ENCODE data around the gene CHAC2.
"Not testable (repeated sequence)": the region's sequence is repeated elsewhere in the genome, so short reads cannot be mapped to it uniquely, and the experiment has no call there.

CHAC2 gene

GRCh38 chr2:53767405-53768241, at the start of gene CHAC2:
Gene CHAC2, plus strand, starts transcription at chr2:53767804. Its CDS starts 83 bp downstream, at chr2:53767887.
- CTCF ChIA-PET = interaction anchor here (0.6 to 1.1 kb wide), 2 partner anchors 42 to 1439 kb away, joined by 3 read pairs; no protein-coding TSS in a partner anchor

GRCh38 chr2:53720944-53721343, 46.7 kb upstream of the CHAC2 start:
- POLR2A ChIA-PET; CTCF ChIA-PET; DNase-seq (ENCODE audit: extremely low spot score): not testable (repeated sequence)

More at GRCh38 chr2:53767405-53768241, at the start of gene CHAC2:
- POLR2A ChIA-PET = interaction anchor here (0.7 to 2.6 kb wide), 8 partner anchors 9 to 181 kb away, joined by 3 to 23 read pairs (median 6); partner anchors contain the start of genes ASB3 and ERLEC1
- TF ChIP-seq FOXM1 (IDR thresholded peaks at IDR 0.05; ENCODE audit: borderline replicate concordance) (no peak), L3MBTL2 (conservative IDR thresholded peaks at IDR 0.05) (peak; percentile 61), PKNOX1 (IDR thresholded peaks at IDR 0.05) (peak; percentile 42; the same call in 1 of the 2 replicates), ELF4 (IDR thresholded peaks at IDR 0.05) (peak; percentile 12; the same call in 1 of the 2 replicates), SUZ12 (IDR thresholded peaks at IDR 0.05) (peak; percentile 45; the same call in 1 of the 2 replicates), ZNF384 (IDR thresholded peaks at IDR 0.05) (no peak)
- peak; percentile 81 for DNase-seq (ENCODE audit: extremely low spot score)

GRCh38 chr2:53724536-53724935, 43.1 kb upstream of the CHAC2 start:
- CTCF ChIA-PET = no interaction called here
- no peak for DNase-seq (ENCODE audit: extremely low spot score)
- TF ChIP-seq ZNF384 (IDR thresholded peaks at IDR 0.05) (no peak), TARDBP (IDR thresholded peaks at IDR 0.05) (no peak), BHLHE40 (IDR thresholded peaks at IDR 0.05; ENCODE audit: borderline replicate concordance) (no peak), L3MBTL2 (conservative IDR thresholded peaks at IDR 0.05) (no peak), NFRKB (IDR thresholded peaks at IDR 0.05) (no peak), LEF1 (IDR thresholded peaks at IDR 0.05; ENCODE audit: borderline replicate concordance) (no peak), SP1 (IDR thresholded peaks at IDR 0.05) (no peak), FOXK2 (IDR thresholded peaks at IDR 0.05) (no peak), SUZ12 (IDR thresholded peaks at IDR 0.05) (no peak), CTBP1 (IDR thresholded peaks at IDR 0.05; ENCODE audit: borderline replicate concordance) (no peak), ELF4 (IDR thresholded peaks at IDR 0.05) (no peak)
- POLR2A ChIA-PET = no interaction called here

- no peak for TF ChIP-seq BHLHE40 (IDR thresholded peaks at IDR 0.05; ENCODE audit: borderline replicate concordance)
- TF ChIP-seq ELF4 (IDR thresholded peaks at IDR 0.05) = no peak
- TF ChIP-seq LEF1 (IDR thresholded peaks at IDR 0.05; ENCODE audit: borderline replicate concordance) = no peak
- no peak for TF ChIP-seq L3MBTL2 (conservative IDR thresholded peaks at IDR 0.05)
- TF ChIP-seq SP1 (IDR thresholded peaks at IDR 0.05) = no peak
- TF ChIP-seq HDGF (IDR thresholded peaks at IDR 0.05; ENCODE audit: borderline replicate concordance) = no peak
- TF ChIP-seq ARNT (IDR thresholded peaks at IDR 0.05) = no peak
- TF ChIP-seq SUZ12 (IDR thresholded peaks at IDR 0.05) = no peak
- no peak for TF ChIP-seq FOXM1 (IDR thresholded peaks at IDR 0.05; ENCODE audit: borderline replicate concordance)
- no peak for TF ChIP-seq TARDBP (IDR thresholded peaks at IDR 0.05)
- no peak for TF ChIP-seq PKNOX1 (IDR thresholded peaks at IDR 0.05)
- TF ChIP-seq CTBP1 (IDR thresholded peaks at IDR 0.05; ENCODE audit: borderline replicate concordance) = no peak
- TF ChIP-seq NFRKB (IDR thresholded peaks at IDR 0.05) = no peak
- TF ChIP-seq FOXK2 (IDR thresholded peaks at IDR 0.05) = no peak
- no peak for TF ChIP-seq FOXA1 (IDR thresholded peaks at IDR 0.05)
- CTCF ChIA-PET = no interaction called here
- POLR2A ChIA-PET = no interaction called here
- DNase-seq (ENCODE audit: extremely low spot score) = no peak
Observed at GRCh38 chr2:53725662-53726061, 41.9 kb upstream of the CHAC2 start.

GRCh38 chr2:53727921-53728320, 39.7 kb upstream of the CHAC2 start:
- no peak for DNase-seq (ENCODE audit: extremely low spot score)
- ChIA-PET CTCF (no interaction called here), POLR2A (no interaction called here)
- TF ChIP-seq HDGF (IDR thresholded peaks at IDR 0.05; ENCODE audit: borderline replicate concordance) (no peak), SP1 (IDR thresholded peaks at IDR 0.05) (no peak), CTBP1 (IDR thresholded peaks at IDR 0.05; ENCODE audit: borderline replicate concordance) (no peak), NFRKB (IDR thresholded peaks at IDR 0.05) (no peak), ZNF384 (IDR thresholded peaks at IDR 0.05) (no peak), PKNOX1 (IDR thresholded peaks at IDR 0.05) (no peak), BHLHE40 (IDR thresholded peaks at IDR 0.05; ENCODE audit: borderline replicate concordance) (no peak), ELF4 (IDR thresholded peaks at IDR 0.05) (no peak), ARNT (IDR thresholded peaks at IDR 0.05) (no peak), L3MBTL2 (conservative IDR thresholded peaks at IDR 0.05) (no peak), SUZ12 (IDR thresholded peaks at IDR 0.05) (no peak), FOXA1 (IDR thresholded peaks at IDR 0.05) (no peak), TARDBP (IDR thresholded peaks at IDR 0.05) (no peak)

- no peak for DNase-seq (ENCODE audit: extremely low spot score)
- ChIA-PET POLR2A (no interaction called here), CTCF (no interaction called here)
- TF ChIP-seq NFRKB (IDR thresholded peaks at IDR 0.05) (no peak), CTBP1 (IDR thresholded peaks at IDR 0.05; ENCODE audit: borderline replicate concordance) (no peak), FOXK2 (IDR thresholded peaks at IDR 0.05) (no peak), BHLHE40 (IDR thresholded peaks at IDR 0.05; ENCODE audit: borderline replicate concordance) (no peak), ELF4 (IDR thresholded peaks at IDR 0.05) (no peak), LEF1 (IDR thresholded peaks at IDR 0.05; ENCODE audit: borderline replicate concordance) (no peak), FOXA1 (IDR thresholded peaks at IDR 0.05) (no peak), PKNOX1 (IDR thresholded peaks at IDR 0.05) (no peak), HDGF (IDR thresholded peaks at IDR 0.05; ENCODE audit: borderline replicate concordance) (no peak), SUZ12 (IDR thresholded peaks at IDR 0.05) (no peak), ZNF384 (IDR thresholded peaks at IDR 0.05) (no peak), SP1 (IDR thresholded peaks at IDR 0.05) (no peak), FOXM1 (IDR thresholded peaks at IDR 0.05; ENCODE audit: borderline replicate concordance) (no peak)
Observed at GRCh38 chr2:53729143-53729762, 38.4 kb upstream of the CHAC2 start.
